SU-DHL-6 (cell line): ENCODE measurements around the gene CLEC20A.

ENCODE experiments used
- EZH2phosphoT487 ChIP-seq: fragments of 200-600 bp; sonication (generic), shearing (Covaris generic); conservative IDR thresholded peaks from 2 replicates; pipeline ENCODE4 v1.6.1; 2018; ENCODE audit warnings: mild to moderate bottlenecking, antibody characterized with exemption, low read length, moderate library complexity, mixed read lengths
- TF ChIP-seq, protein P1 (sequence below): fragments of 200-600 bp; sonication (generic); IDR thresholded peaks from one replicate; pipeline ENCODE4 v1.5.1; 2017; ENCODE audit warnings: antibody characterized with exemption, mild to moderate bottlenecking, low read length, moderate library complexity; ENCODE audit not compliant: insufficient read depth, poor library complexity, severe bottlenecking

DNA sequence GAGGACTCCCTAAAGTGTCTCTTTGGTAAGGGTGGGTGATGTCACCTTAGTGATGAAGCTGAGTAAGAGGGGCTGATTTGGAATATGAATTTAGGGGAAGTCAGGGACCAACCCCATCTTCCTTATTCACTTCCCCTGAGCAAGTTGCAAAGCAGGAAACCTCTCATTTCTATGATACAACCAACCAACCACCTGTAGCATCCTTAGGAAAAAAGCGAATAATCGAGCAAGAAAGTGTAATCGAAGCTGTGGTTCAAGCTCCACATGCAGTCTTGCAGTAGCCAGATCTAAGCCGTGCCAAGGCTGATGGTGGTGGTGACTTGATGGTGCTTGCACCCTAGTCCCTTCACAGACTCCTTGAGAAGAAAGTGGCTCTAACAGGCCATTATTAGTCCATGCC is 19.3 kb upstream of the CLEC20A start:
- TF ChIP-seq EZH2phosphoT487, result no peak
- TF ChIP-seq, protein P1, sequence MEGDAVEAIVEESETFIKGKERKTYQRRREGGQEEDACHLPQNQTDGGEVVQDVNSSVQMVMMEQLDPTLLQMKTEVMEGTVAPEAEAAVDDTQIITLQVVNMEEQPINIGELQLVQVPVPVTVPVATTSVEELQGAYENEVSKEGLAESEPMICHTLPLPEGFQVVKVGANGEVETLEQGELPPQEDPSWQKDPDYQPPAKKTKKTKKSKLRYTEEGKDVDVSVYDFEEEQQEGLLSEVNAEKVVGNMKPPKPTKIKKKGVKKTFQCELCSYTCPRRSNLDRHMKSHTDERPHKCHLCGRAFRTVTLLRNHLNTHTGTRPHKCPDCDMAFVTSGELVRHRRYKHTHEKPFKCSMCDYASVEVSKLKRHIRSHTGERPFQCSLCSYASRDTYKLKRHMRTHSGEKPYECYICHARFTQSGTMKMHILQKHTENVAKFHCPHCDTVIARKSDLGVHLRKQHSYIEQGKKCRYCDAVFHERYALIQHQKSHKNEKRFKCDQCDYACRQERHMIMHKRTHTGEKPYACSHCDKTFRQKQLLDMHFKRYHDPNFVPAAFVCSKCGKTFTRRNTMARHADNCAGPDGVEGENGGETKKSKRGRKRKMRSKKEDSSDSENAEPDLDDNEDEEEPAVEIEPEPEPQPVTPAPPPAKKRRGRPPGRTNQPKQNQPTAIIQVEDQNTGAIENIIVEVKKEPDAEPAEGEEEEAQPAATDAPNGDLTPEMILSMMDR, result no peak
